Esophagus squamous epithelium (tissue), 5 donors: ENCODE measurements around the gene OR10A3. TPM values are rescaled to one million over a fixed set of nuclear protein-coding genes. Genes with fewer than 3 reads are reported as not detected.

ENCODE experiments used
- DNase-seq: peaks from one replicate; lab custom pipeline; 2025; lab: John Stamatoyannopoulos, UW
- H3K27ac ChIP-seq, 4 donors: fragments of 200-600 bp; sonication (generic); one replicate each; pipeline ENCODE4 v1.5.1; 2016 to 2019; ENCODE audit warnings: mild to moderate bottlenecking in 1 of 4
- H3K27me3 ChIP-seq, 4 donors: fragments of 200-600 bp; sonication (generic); 1 replicate in 3 of 4; 2 replicates in 1 of 4; pipeline versions ENCODE4 v1.5.1 to v1.6.0; 2017 to 2021; ENCODE audit warnings: antibody characterized with exemption in 1 of 4
- H3K36me3 ChIP-seq, 3 donors: fragments of 200-600 bp; sonication (generic); one replicate each; pipeline ENCODE4 v1.5.1; 2016 to 2019
- H3K4me1 ChIP-seq, 3 donors: fragments of 200-600 bp; sonication (generic); one replicate each; pipeline ENCODE4 v1.5.1; 2017 to 2019
- H3K4me3 ChIP-seq, 4 donors: fragments of 200-600 bp; sonication (generic); 1 replicate in 3 of 4; 2 replicates in 1 of 4; pipeline ENCODE4 v1.5.1; 2016 to 2019; ENCODE audit warnings: mild to moderate bottlenecking in 2 of 4, moderate library complexity in 1 of 4
- H3K9me3 ChIP-seq, 3 donors: fragments of 200-600 bp; sonication (generic); one replicate each; pipeline ENCODE4 v1.5.1; 2016 to 2019
- CTCF ChIP-seq, 6 experiments: fragments of 450-650 bp in 4 of 6; fragments of 200-600 bp in 2 of 6; sonication (generic) in 2 of 6; IDR thresholded peaks; one replicate each; pipeline ENCODE4 v1.5.1; 2016 to 2019; ENCODE audit warnings: antibody characterized with exemption in 6 of 6, mild to moderate bottlenecking in 4 of 6, moderate library complexity in 4 of 6
- POLR2A ChIP-seq, 4 donors: fragments of 450-650 bp; IDR thresholded peaks; one replicate each; pipeline ENCODE4 v1.6.1; 2017; ENCODE audit warnings: antibody characterized with exemption in 4 of 4, mild to moderate bottlenecking in 4 of 4, moderate library complexity in 3 of 4
- WGBS, 2 donors: methylation state at CpG; one replicate each; pipeline ENCODE4 v1.1.5; 2018; 5-methylcytosine and 5-hydroxymethylcytosine counted together
- intact Hi-C: fragments of 100-400 bp; cut with DNase I; formaldehyde crosslinking; loops from one replicate; pipeline ENCODE4 v1.15.0; 2022
- total RNA-seq, 4 donors: library from RNA; depleted of rRNA; stranded (reverse); fragments of >200 nt; gene quantifications; one replicate each; pipeline ENCODE4 v1.1.0, GENCODE V29; 2016
- donor health status: DM: yes; HTN: yes; CAD: no.

OR10A3 gene
- total RNA-seq, 4 donors from 2014 or later, result not detected

- no peak overlapping the region for H3K4me3 ChIP-seq
- H3K36me3 ChIP-seq, result no peaks in the 10 kb centered on the region
- H3K4me1 ChIP-seq, result no peaks in the 10 kb centered on the region
- no peak for TF ChIP-seq CTCF (IDR thresholded peaks at IDR 0.05)
- intact Hi-C loops, result no loop called here
- 37 to 53% methylated on average over 2 of the region's 2 CpGs for WGBS, 2 donors
- no peaks in the 10 kb centered on the region for H3K27me3 ChIP-seq
- DNase-seq, result no peak
- H3K27ac ChIP-seq, result no peak overlapping the region
- no peaks in the 10 kb centered on the region for H3K9me3 ChIP-seq
Measured at GRCh38 chr11:7918141-7918540, 23.4 kb downstream of the OR10A3 start.

GRCh38 chr11:7911011-7911410 is 30.5 kb downstream of the OR10A3 start:
- Histone ChIP-seq H3K27ac (no peak overlapping the region), H3K27me3 (no peaks in the 10 kb centered on the region), H3K4me3 (no peak overlapping the region), H3K36me3 (no peaks in the 10 kb centered on the region), H3K9me3 (no peaks in the 10 kb centered on the region), H3K4me1 (peaks cover 0 to 9% (median 0%) of the 10 kb centered on the region in 3 donors)
- intact Hi-C loops, result no loop called here
- no peak for TF ChIP-seq POLR2A (IDR thresholded peaks at IDR 0.05)
- no peak for TF ChIP-seq CTCF (IDR thresholded peaks at IDR 0.05)
- no peak for DNase-seq

- Histone ChIP-seq H3K9me3 (no peaks in the 10 kb centered on the region), H3K4me3 (no peak overlapping the region), H3K27ac (no peak overlapping the region), H3K27me3 (no peaks in the 10 kb centered on the region), H3K4me1 (peaks cover 0 to 15% (median 2%) of the 10 kb centered on the region in 3 donors), H3K36me3 (no peaks in the 10 kb centered on the region)
- no peak for DNase-seq
- TF ChIP-seq POLR2A (IDR thresholded peaks at IDR 0.05) (no peak), CTCF (IDR thresholded peaks at IDR 0.05) (no peak)
- intact Hi-C loops, result no loop called here
- WGBS, 2 donors, result 28 to 52% methylated on average over 2 of the region's 2 CpGs
Measured at GRCh38 chr11:7910286-7910788, 31.2 kb downstream of the OR10A3 start.

- Histone ChIP-seq H3K9me3 (no peaks in the 10 kb centered on the region), H3K27ac (no peak overlapping the region), H3K36me3 (no peaks in the 10 kb centered on the region), H3K27me3 (no peaks in the 10 kb centered on the region), H3K4me1 (peaks cover 0 to 18% (median 2%) of the 10 kb centered on the region in 3 donors), H3K4me3 (no peak overlapping the region)
- TF ChIP-seq POLR2A (IDR thresholded peaks at IDR 0.05) (no peak), CTCF (IDR thresholded peaks at IDR 0.05) (no peak)
- 35 to 48% methylated on average over 2 of the region's 2 CpGs for WGBS, 2 donors
- intact Hi-C loops, result no loop called here
- no peak for DNase-seq
Measured at GRCh38 chr11:7909585-7910285, 31.8 kb downstream of the OR10A3 start.

GRCh38 chr11:7907121-7907520 is 34.4 kb downstream of the OR10A3 start:
- no peak for DNase-seq
- no peaks in the 10 kb centered on the region for H3K27me3 ChIP-seq
- no peaks in the 10 kb centered on the region for H3K36me3 ChIP-seq
- WGBS, 2 donors, result 36 to 39% methylated on average over 3 of the region's 3 CpGs
- no peak for TF ChIP-seq CTCF (IDR thresholded peaks at IDR 0.05)
- no peak for TF ChIP-seq POLR2A (IDR thresholded peaks at IDR 0.05)
- no peak overlapping the region for H3K27ac ChIP-seq
- H3K9me3 ChIP-seq, result no peaks in the 10 kb centered on the region
- intact Hi-C loops, result no loop called here
- peaks cover 0 to 18% (median 2%) of the 10 kb centered on the region in 3 donors for H3K4me1 ChIP-seq
- H3K4me3 ChIP-seq, result no peak overlapping the region
